ENCODE results near the gene TKFC. TPM values are rescaled to one million over a fixed set of nuclear protein-coding genes. Genes with fewer than 3 reads are reported as not detected.

Gene TKFC
- polyA plus RNA-seq, 4 donors = 240 to 1,038 (median 445) TPM

- FAIRE-seq (no peak), DNase-seq (no peak)
- 88 to 98% (median 91%) methylated on average over 4 of the region's 4 CpGs for WGBS, 3 donors
- Histone ChIP-seq H3K36me3 (ENCODE audit: control insufficient read depth in 3 of 3, insufficient read depth in 2 of 3, low read depth in 1 of 3, low read length in 3 of 3) (peaks cover 10 to 35% (median 16%) of the 10 kb centered on the region in 3 donors), H3K4me1 (ENCODE audit: control insufficient read depth in 3 of 3, insufficient read depth in 2 of 3, low read depth in 1 of 3, low read length in 2 of 3) (peaks cover 4 to 12% (median 7%) of the 10 kb centered on the region in 3 donors), H3K27me3 (ENCODE audit: control insufficient read depth in 3 of 3, insufficient read depth in 3 of 3, low read length in 3 of 3) (no peaks in the 10 kb centered on the region), H3K4me3 (ENCODE audit: low read depth in 1 of 3, low read length in 3 of 3) (no peak overlapping the region), H3K27ac (ENCODE audit: low read depth in 1 of 3, low read length in 2 of 3) (no peak overlapping the region), H3K9me3 (ENCODE audit: control insufficient read depth in 2 of 2, insufficient read depth in 1 of 2, low read depth in 1 of 2, low read length in 1 of 2) (no peaks in the 10 kb centered on the region)
Observed at GRCh38 chr11:61329871-61330270, 3.2 kb upstream of the TKFC start.

- DNase-seq (peak in 1 of 2 donors; percentile 9), FAIRE-seq (no peak)
- Histone ChIP-seq H3K27ac (ENCODE audit: low read depth in 1 of 3, low read length in 2 of 3) (no peak overlapping the region), H3K36me3 (ENCODE audit: control insufficient read depth in 3 of 3, insufficient read depth in 2 of 3, low read depth in 1 of 3, low read length in 3 of 3) (peaks cover 8 to 31% (median 10%) of the 10 kb centered on the region in 3 donors), H3K27me3 (ENCODE audit: control insufficient read depth in 3 of 3, insufficient read depth in 3 of 3, low read length in 3 of 3) (no peaks in the 10 kb centered on the region), H3K4me1 (ENCODE audit: control insufficient read depth in 3 of 3, insufficient read depth in 2 of 3, low read depth in 1 of 3, low read length in 2 of 3) (peaks cover 5 to 25% (median 7%) of the 10 kb centered on the region in 3 donors), H3K9me3 (ENCODE audit: control insufficient read depth in 2 of 2, insufficient read depth in 1 of 2, low read depth in 1 of 2, low read length in 1 of 2) (no peaks in the 10 kb centered on the region), H3K4me3 (ENCODE audit: low read depth in 1 of 3, low read length in 3 of 3) (peak overlapping the region in 2 of 3 donors; percentile 72 to 90)
- 51 to 63% (median 62%) methylated on average over 6 of the region's 6 CpGs for WGBS, 3 donors
Observed at GRCh38 chr11:61331651-61332050, 1.4 kb upstream of the TKFC start.

- Histone ChIP-seq H3K27me3 (ENCODE audit: control insufficient read depth in 3 of 3, insufficient read depth in 3 of 3, low read length in 3 of 3) (no peaks in the 10 kb centered on the region), H3K27ac (ENCODE audit: low read depth in 1 of 3, low read length in 2 of 3) (peak overlapping the region; percentile 84 to 94 (median 91)), H3K4me1 (ENCODE audit: control insufficient read depth in 3 of 3, insufficient read depth in 2 of 3, low read depth in 1 of 3, low read length in 2 of 3) (peaks cover 6 to 31% (median 7%) of the 10 kb centered on the region in 3 donors), H3K36me3 (ENCODE audit: control insufficient read depth in 3 of 3, insufficient read depth in 2 of 3, low read depth in 1 of 3, low read length in 3 of 3) (peaks cover 8 to 31% (median 8%) of the 10 kb centered on the region in 3 donors), H3K4me3 (ENCODE audit: low read depth in 1 of 3, low read length in 3 of 3) (peak overlapping the region; percentile 72 to 99 (median 90)), H3K9me3 (ENCODE audit: control insufficient read depth in 2 of 2, insufficient read depth in 1 of 2, low read depth in 1 of 2, low read length in 1 of 2) (no peaks in the 10 kb centered on the region)
- DNase-seq (peak; percentile 13 to 35), FAIRE-seq (no peak)
- WGBS, 3 donors = 0% methylated on average over 23 to 24 of the region's 24 CpGs
Observed at GRCh38 chr11:61332281-61332796, 689 bp upstream of the TKFC start.

- Histone ChIP-seq H3K27me3 (ENCODE audit: control insufficient read depth in 3 of 3, insufficient read depth in 3 of 3, low read length in 3 of 3) (no peaks in the 10 kb centered on the region), H3K9me3 (ENCODE audit: control insufficient read depth in 2 of 2, insufficient read depth in 1 of 2, low read depth in 1 of 2, low read length in 1 of 2) (no peaks in the 10 kb centered on the region), H3K4me1 (ENCODE audit: control insufficient read depth in 3 of 3, insufficient read depth in 2 of 3, low read depth in 1 of 3, low read length in 2 of 3) (peaks cover 6 to 31% (median 7%) of the 10 kb centered on the region in 3 donors), H3K4me3 (ENCODE audit: low read depth in 1 of 3, low read length in 3 of 3) (peak overlapping the region; percentile 65 to 90 (median 72)), H3K27ac (ENCODE audit: low read depth in 1 of 3, low read length in 2 of 3) (peak overlapping the region; percentile 84 to 94 (median 91)), H3K36me3 (ENCODE audit: control insufficient read depth in 3 of 3, insufficient read depth in 2 of 3, low read depth in 1 of 3, low read length in 3 of 3) (peaks cover 8 to 40% (median 12%) of the 10 kb centered on the region in 3 donors)
- 4 to 20% (median 11%) methylated on average over 19 of the region's 19 CpGs for WGBS, 3 donors
- peak in 1 of 2 donors; percentile 32 for DNase-seq
- FAIRE-seq = no peak
Observed at GRCh38 chr11:61333550-61334433, 764 bp downstream of the TKFC start.

GRCh38 chr11:61334434-61335354 lies 1.7 kb downstream of the TKFC start:
- Histone ChIP-seq H3K4me3 (ENCODE audit: low read depth in 1 of 3, low read length in 3 of 3) (peak overlapping the region in 2 of 3 donors; percentile 52 to 77), H3K4me1 (ENCODE audit: control insufficient read depth in 3 of 3, insufficient read depth in 2 of 3, low read depth in 1 of 3, low read length in 2 of 3) (peaks cover 6 to 31% (median 7%) of the 10 kb centered on the region in 3 donors), H3K9me3 (ENCODE audit: control insufficient read depth in 2 of 2, insufficient read depth in 1 of 2, low read depth in 1 of 2, low read length in 1 of 2) (no peaks in the 10 kb centered on the region), H3K36me3 (ENCODE audit: control insufficient read depth in 3 of 3, insufficient read depth in 2 of 3, low read depth in 1 of 3, low read length in 3 of 3) (peaks cover 2 to 45% (median 11%) of the 10 kb centered on the region in 3 donors), H3K27me3 (ENCODE audit: control insufficient read depth in 3 of 3, insufficient read depth in 3 of 3, low read length in 3 of 3) (no peaks in the 10 kb centered on the region), H3K27ac (ENCODE audit: low read depth in 1 of 3, low read length in 2 of 3) (peak overlapping the region; percentile 75 to 94 (median 84))
- 27 to 70% (median 35%) methylated on average over 16 of the region's 16 CpGs for WGBS, 3 donors
- no peak for FAIRE-seq
- peak; percentile 85 to 95 for DNase-seq

GRCh38 chr11:61335355-61335710 lies 2.3 kb downstream of the TKFC start:
- H3K27me3 ChIP-seq (ENCODE audit: control insufficient read depth in 3 of 3, insufficient read depth in 3 of 3, low read length in 3 of 3) = no peaks in the 10 kb centered on the region
- peak overlapping the region in 2 of 3 donors; percentile 52 to 77 for H3K4me3 ChIP-seq (ENCODE audit: low read depth in 1 of 3, low read length in 3 of 3)
- FAIRE-seq (no peak), DNase-seq (peak in 1 of 2 donors; percentile 43)
- 7 to 51% (median 42%) methylated on average over 1 of the region's 1 CpG for WGBS, 3 donors
- no peaks in the 10 kb centered on the region for H3K9me3 ChIP-seq (ENCODE audit: control insufficient read depth in 2 of 2, insufficient read depth in 1 of 2, low read depth in 1 of 2, low read length in 1 of 2)
- peaks cover 0 to 46% (median 12%) of the 10 kb centered on the region in 3 donors for H3K36me3 ChIP-seq (ENCODE audit: control insufficient read depth in 3 of 3, insufficient read depth in 2 of 3, low read depth in 1 of 3, low read length in 3 of 3)
- peak overlapping the region; percentile 75 to 94 (median 84) for H3K27ac ChIP-seq (ENCODE audit: low read depth in 1 of 3, low read length in 2 of 3)
- peaks cover 6 to 31% (median 7%) of the 10 kb centered on the region in 3 donors for H3K4me1 ChIP-seq (ENCODE audit: control insufficient read depth in 3 of 3, insufficient read depth in 2 of 3, low read depth in 1 of 3, low read length in 2 of 3)

- Histone ChIP-seq H3K27me3 (ENCODE audit: control insufficient read depth in 3 of 3, insufficient read depth in 3 of 3, low read length in 3 of 3) (no peaks in the 10 kb centered on the region), H3K36me3 (ENCODE audit: control insufficient read depth in 3 of 3, insufficient read depth in 2 of 3, low read depth in 1 of 3, low read length in 3 of 3) (peaks cover 0 to 52% (median 12%) of the 10 kb centered on the region in 3 donors), H3K4me3 (ENCODE audit: low read depth in 1 of 3, low read length in 3 of 3) (peak overlapping the region in 2 of 3 donors; percentile 11 to 77), H3K27ac (ENCODE audit: low read depth in 1 of 3, low read length in 2 of 3) (peak overlapping the region; percentile 53 to 90 (median 61)), H3K4me1 (ENCODE audit: control insufficient read depth in 3 of 3, insufficient read depth in 2 of 3, low read depth in 1 of 3, low read length in 2 of 3) (peaks cover 5 to 30% (median 5%) of the 10 kb centered on the region in 3 donors), H3K9me3 (ENCODE audit: control insufficient read depth in 2 of 2, insufficient read depth in 1 of 2, low read depth in 1 of 2, low read length in 1 of 2) (no peaks in the 10 kb centered on the region)
- whole genome bisulfite sequencing, 3 donors = 32% methylated on average over 8 of the region's 8 CpGs
- DNase-seq = peak; percentile 87 to 92
- no peak for FAIRE-seq
Observed at GRCh38 chr11:61336171-61336935, 3.3 kb downstream of the TKFC start.
